ENCODE results near the gene SHROOM2.
"Not testable (repeated sequence)": the region's sequence is repeated elsewhere in the genome, so short reads cannot be mapped to it uniquely, and the experiment has no call there.

- not testable (repeated sequence) for TF ChIP-seq POLR2AphosphoS5, POLR2A (IDR thresholded peaks at IDR 0.05)
- TF ChIP-seq, protein P1, sequence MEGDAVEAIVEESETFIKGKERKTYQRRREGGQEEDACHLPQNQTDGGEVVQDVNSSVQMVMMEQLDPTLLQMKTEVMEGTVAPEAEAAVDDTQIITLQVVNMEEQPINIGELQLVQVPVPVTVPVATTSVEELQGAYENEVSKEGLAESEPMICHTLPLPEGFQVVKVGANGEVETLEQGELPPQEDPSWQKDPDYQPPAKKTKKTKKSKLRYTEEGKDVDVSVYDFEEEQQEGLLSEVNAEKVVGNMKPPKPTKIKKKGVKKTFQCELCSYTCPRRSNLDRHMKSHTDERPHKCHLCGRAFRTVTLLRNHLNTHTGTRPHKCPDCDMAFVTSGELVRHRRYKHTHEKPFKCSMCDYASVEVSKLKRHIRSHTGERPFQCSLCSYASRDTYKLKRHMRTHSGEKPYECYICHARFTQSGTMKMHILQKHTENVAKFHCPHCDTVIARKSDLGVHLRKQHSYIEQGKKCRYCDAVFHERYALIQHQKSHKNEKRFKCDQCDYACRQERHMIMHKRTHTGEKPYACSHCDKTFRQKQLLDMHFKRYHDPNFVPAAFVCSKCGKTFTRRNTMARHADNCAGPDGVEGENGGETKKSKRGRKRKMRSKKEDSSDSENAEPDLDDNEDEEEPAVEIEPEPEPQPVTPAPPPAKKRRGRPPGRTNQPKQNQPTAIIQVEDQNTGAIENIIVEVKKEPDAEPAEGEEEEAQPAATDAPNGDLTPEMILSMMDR (IDR thresholded peaks at IDR 0.05 in 8 of 11, conservative IDR thresholded peaks at IDR 0.05 in 3 of 11) = not testable (repeated sequence)
These were observed 72.5 kb downstream of the SHROOM2 start for GRCh38 chrX:9858684-9859083.
